Endothelial cell of umbilical vein (primary cell): ENCODE measurements around the gene CIB4.

Source experiments
- EZH2 ChIP-seq: IDR thresholded peaks from 2 replicates; pipeline ENCODE4 v1.6.1; 2012; ENCODE audit warnings: borderline replicate concordance, low read depth, mild to moderate bottlenecking, moderate library complexity, low read length, inconsistent platforms; ENCODE audit not compliant: severe bottlenecking
- TF ChIP-seq, protein P1 (sequence below), 2 donors: IDR thresholded peaks; 1 replicate in 1 of 2; 2 replicates in 1 of 2; pipeline ENCODE4 v1.5.1; 2011; ENCODE audit warnings: low read length in 2 of 2, mild to moderate bottlenecking in 2 of 2, moderate library complexity in 2 of 2, control low read depth in 1 of 2, inconsistent platforms in 1 of 2, low read depth in 1 of 2; ENCODE audit not compliant: insufficient read depth in 1 of 2; ENCODE audit errors: extremely low read depth in 1 of 2
- TF ChIP-seq, protein P2 (sequence below): IDR thresholded peaks from 2 replicates; pipeline ENCODE4 v1.6.1; 2011; ENCODE audit not compliant: insufficient read depth, insufficient read length

DNA sequence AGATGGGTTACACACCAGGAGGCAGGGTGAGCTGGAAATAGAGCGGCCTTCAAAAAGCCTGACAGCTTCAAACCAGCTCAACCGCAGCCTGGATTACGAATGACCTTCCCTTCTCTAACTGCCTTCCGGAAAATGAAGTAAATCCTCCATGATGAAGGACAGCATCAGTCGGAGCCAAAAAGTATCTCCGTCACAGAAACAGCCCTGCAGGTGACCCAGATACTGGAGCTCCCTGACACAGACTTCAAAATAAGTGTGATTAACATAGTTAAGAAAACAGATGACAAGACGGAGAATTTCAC is 10.3 kb upstream of the CIB4 start:
- TF ChIP-seq, protein P1, sequence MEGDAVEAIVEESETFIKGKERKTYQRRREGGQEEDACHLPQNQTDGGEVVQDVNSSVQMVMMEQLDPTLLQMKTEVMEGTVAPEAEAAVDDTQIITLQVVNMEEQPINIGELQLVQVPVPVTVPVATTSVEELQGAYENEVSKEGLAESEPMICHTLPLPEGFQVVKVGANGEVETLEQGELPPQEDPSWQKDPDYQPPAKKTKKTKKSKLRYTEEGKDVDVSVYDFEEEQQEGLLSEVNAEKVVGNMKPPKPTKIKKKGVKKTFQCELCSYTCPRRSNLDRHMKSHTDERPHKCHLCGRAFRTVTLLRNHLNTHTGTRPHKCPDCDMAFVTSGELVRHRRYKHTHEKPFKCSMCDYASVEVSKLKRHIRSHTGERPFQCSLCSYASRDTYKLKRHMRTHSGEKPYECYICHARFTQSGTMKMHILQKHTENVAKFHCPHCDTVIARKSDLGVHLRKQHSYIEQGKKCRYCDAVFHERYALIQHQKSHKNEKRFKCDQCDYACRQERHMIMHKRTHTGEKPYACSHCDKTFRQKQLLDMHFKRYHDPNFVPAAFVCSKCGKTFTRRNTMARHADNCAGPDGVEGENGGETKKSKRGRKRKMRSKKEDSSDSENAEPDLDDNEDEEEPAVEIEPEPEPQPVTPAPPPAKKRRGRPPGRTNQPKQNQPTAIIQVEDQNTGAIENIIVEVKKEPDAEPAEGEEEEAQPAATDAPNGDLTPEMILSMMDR (IDR thresholded peaks at IDR 0.05; ENCODE audit: extremely low read depth in 1 of 2, insufficient read depth in 1 of 2, low read depth in 1 of 2, low read length in 2 of 2) = no peak
- TF ChIP-seq, protein P2, sequence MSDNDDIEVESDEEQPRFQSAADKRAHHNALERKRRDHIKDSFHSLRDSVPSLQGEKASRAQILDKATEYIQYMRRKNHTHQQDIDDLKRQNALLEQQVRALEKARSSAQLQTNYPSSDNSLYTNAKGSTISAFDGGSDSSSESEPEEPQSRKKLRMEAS = no peak
- TF ChIP-seq EZH2 = no peak
